HG02943 (cell line): ENCODE results near the gene C19orf81.

ENCODE experiments used
- ATAC-seq: cut with Tn5 transposase; IDR thresholded peaks from one replicate; pipeline ENCODE4 v1.9.1; 2021; ENCODE audit warnings: mild to moderate bottlenecking, low read depth, moderate library complexity; ENCODE audit not compliant: unreplicated experiment

Gene C19orf81

DNA sequence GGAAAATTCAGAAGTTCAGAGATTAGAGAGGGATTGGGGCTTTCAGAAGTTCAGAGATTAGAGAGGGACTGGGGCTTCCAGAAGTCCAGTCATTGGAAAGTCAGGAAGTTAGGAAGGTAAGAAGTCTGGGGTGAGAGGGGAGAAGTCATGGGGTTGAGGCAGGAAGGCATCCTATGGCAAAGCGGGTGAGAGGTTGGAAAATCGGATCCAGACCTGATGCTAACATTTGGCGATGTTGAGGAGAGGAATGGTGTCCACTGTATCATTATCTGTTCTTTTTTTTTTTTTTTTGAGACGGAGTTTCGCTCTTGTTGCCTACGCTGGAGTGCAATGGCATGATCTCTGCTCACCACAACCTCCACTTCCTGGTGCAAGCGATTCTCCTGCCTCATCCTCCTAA lies 20.7 kb upstream of the C19orf81 start:
- no peak for ATAC-seq

DNA sequence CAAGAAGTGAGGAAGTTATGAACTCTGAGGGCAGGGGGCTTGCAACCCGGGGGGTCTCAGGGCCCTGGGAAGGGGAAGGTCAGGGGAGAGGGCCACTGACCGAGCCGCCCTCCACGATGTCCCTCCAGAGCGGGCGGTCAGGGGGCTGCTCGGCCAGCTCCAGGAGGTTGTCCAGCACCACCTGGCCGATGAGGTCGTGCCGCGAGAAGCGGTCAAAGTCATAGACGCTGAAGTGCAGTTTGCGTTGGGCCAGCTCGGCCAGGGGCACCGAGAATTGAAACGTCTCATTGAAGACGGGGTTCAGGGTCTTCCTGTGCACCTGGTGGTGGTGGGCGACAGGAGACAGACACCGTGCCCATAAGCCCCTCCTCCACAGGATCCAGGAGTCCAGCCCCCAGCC lies 20.1 kb upstream of the C19orf81 start:
- ATAC-seq: no peak

DNA sequence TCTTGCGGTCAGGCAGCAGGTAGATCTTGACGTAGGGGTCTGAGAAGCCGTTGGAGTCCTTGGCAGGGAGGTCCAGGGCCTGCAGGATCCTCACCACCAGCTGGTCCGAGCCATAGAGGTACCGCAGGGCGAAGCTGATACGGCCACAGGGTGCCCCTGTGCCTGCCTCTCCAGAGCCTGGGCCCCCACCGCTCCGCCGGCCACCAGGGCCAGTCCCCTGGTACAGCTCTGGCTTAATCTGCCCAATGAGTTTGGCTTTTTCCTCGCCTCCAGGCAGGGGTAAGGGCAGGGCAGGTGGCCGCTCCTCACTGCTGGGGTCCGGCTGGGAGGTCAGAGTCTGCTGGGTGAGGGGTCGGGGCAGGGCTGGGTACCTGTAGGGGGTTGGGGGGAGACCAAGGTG lies 19.4 kb upstream of the C19orf81 start:
- ATAC-seq: no peak

DNA sequence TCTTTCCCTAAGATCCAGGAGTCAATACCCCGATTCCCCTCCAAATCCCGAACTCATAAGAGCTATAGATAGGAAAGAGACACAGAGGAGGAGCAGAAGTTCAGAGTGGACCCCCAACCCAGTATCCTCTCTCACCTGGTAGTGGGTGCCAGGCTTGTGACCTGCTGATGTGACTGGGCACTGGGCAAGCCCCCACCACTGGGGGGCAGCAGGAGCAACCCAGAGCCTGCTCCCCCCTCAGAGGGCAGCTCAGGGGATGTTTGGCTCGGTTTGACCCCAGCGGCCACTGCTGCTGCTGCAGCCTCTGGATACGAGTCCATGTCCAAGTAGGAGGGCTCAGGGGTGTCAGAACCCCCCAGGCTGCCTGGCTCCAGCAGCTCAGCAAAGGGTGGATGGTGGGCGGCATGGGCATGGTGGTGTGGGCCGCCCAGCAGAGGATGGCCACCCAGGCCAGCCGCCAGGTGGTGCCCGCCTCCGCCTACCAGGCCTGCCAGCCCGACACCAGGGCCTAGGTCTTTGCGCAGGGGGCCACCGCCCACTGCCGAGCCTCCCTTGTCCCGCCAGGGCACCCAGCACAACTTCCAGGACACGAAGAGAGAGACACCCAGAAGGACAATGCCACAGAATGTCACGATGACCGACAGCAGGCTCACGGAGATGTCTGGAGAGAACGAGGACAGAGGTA lies 17.0 kb upstream of the C19orf81 start:
- no peak for ATAC-seq

DNA sequence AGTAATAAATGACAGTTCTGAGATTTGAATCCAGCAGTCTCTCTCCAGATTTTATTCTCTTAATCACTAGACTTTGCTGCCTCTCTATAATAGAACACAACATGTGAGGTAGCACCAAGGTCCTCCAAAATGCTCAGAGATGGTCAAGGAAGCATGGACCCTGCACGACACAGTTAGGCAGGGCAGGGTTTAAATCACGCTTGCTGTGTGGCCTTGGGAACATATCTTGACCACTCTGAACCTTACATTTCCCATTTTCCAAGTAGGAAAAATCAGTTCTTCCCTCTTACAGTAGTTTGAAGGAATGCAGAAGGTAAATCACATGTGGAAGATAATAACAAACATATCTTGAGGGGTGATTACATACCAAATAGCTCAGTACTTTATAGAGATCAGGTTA lies 15.9 kb upstream of the C19orf81 start:
- no peak for ATAC-seq

DNA sequence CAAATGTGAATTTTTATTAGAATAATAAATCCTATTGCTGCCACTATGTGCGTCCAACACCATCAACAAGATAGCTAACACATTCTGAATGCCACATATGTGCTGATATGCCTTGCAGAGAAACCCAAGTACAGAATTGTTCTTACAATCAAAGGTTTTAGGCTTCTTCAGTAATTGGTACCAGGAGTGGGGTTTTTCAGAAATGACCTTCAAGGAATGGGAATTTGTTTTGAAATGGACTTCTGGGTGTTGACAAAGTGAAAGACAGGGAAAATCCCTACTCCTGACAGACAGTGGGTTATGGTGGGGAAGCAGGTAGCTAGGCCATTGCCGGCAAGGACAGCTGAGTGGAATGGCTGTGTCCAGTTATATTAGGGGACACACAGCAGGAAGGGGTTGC lies 15.3 kb upstream of the C19orf81 start:
- ATAC-seq: no peak

DNA sequence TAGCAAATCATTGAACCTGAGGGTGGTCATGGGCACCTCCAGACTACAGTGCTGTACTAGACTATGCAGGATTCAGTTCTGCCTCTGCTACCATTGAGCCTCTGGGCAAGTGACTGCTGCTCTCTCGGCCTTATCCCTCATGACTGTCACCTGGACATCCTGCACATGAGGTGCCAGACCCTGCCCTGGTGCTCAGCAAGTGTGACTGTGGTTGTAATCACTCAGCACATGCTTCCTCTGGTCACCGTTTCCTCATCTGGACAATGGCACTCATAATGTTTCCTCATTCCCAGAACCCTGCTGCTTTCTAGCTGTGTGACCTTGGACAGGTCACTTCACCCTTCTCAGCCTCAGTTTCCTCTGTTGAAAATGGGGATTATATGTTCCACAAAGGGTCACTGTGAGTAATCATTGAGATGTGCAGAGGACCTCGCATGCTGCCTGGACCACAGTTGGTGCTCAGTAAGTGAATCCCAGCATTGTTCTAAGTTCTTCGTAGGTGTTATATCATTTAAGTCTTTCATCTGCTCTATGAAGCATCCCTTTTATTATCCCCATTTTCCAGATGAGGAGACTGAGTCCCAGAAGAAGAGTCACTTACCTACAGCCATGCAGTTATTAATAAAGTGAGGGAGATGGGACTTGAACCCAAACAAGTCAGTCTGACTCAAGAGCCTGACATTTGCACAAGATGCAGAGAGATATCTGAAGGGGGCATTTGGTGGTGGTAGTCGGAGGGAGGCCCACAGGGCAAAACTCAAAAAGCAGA lies 12.7 kb upstream of the C19orf81 start:
- no peak for ATAC-seq

DNA sequence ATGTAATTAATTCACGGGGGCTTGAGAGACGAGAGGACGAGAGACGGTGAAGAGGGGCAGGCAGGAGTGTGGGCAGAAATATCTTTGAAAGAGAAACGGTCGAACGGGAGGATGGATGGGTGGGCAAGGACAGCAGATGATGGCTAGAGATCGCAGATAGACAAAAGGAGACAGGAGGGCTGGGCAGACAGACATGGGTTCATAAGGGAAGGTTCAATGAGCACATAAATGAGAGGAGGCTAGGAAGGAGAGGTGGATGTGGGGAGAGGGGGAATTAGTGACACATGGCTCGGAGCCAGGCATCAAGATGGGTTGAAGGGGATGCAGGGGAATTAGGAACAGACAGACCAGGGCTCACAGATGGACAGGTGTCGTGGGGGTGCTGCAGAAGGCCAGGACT lies 10.6 kb upstream of the C19orf81 start:
- ATAC-seq: no peak

DNA sequence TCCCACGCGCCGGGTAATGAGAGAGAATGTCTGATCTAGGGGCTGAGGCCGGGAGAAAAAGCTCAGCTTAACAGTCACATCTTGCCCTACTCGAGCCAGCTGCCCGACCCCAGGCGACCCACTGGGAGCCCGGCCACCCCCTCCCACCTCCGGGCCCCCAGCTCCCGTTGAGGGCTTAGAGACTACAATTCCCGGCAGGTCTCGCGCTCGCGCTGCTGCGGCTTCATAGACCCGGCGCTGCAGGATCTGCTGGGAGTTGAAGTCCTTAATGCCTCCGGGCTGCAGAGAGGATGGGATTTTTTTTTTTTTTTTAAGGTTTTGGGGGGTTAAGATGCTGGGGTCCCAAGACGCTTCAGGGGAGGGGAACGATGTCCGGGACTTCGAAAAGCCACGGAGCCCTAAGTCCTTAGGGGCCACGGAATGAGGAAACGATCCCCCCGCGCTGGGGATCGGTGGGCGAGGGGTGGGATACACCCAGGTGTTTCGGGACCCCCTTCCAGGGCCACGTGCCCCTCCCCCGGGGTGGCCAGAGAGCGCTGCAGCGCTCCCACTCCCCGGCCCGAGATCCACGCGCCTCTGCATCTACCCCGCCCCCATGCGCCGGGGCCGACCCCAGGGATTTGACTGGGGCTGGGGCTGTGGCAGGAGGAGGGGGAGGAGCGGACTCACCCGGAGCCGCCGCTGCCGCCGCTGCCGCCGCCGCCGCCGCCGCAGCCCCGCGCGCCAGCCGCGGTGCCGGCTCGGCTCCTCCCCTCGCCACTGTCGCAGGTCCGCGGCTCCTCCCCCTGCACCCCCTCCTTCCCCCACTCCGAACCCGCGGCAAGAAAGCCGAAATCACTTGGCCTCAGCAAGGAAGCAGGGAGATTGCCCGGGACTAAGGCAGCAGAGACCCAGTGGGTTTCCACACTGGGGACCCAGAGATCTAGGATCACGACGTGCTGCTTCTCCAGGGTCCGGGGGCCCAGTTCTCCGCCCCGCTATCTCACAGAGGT lies 9.8 kb upstream of the C19orf81 start, which contains the start of gene SYT3:
Gene SYT3, minus strand, starts transcription at position 761 of the 992 bp plus-strand sequence. CDS start 2,470 bp downstream, outside the sequence.
- no peak for ATAC-seq

DNA sequence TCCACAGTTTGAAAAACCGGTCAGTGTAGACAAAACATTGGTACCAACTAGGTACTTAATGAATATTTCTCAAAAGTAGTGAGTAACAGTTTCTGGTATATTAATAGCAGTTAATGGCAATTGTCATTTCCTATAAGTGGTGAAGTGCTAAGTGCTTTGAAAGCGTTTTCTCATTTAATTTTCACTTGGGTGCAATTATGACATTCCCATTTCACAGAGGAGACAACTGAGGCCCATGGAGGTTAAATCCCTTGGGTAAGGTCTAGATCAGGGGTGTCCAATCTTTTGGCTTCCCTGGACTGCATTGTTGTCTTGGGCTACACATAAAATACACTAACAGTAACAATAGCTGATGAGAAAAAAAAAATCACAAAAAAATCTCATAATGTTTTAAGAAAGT lies 8.9 kb upstream of the C19orf81 start:
- ATAC-seq: no peak

DNA sequence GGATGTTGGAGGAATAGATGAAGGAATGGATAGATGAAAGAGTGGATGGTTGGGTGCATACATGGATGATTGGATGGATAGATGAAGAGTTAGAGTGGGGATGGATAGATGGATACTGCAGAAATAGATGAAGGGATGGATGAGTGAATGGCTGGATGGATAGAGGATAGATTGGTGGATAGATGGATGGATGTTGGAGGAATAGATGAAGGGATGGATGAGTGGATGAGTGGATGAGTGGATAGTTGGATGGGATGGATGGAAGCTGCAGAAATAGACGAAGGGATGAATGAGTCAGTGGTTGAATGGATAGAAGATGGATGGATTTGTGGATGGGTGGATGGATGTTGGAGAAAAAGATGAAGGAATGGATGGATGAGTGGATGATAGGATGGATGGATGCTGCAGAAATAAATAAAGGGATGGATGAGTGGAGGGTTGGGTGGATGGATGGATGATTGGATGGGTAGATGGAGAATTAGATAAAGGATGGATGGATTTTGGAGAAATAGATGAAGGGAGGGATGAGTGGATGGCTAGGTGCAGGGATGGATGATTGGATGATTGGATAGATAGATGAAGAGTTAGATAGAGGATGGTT lies 4.8 kb upstream of the C19orf81 start:
- ATAC-seq: no peak

DNA sequence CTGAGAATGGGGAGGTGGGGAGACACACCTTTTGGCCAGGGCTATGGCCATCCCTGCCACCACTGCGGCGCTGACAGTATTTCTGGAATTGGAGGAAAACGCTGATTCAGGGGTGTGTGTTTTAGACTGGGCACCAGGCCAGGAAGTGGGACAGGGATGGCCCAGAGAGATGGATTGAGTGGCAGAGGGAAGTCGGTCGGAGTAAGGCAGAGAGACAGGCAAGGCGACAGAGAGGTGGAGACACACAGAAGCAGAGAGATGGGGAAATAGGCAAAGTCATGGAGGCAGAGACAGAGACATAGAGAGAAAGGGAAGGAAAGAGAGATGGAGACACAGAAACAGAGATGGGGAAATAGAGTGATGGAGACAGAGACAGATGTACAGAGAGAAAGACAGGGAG lies 4.1 kb upstream of the C19orf81 start:
- ATAC-seq: no peak

DNA sequence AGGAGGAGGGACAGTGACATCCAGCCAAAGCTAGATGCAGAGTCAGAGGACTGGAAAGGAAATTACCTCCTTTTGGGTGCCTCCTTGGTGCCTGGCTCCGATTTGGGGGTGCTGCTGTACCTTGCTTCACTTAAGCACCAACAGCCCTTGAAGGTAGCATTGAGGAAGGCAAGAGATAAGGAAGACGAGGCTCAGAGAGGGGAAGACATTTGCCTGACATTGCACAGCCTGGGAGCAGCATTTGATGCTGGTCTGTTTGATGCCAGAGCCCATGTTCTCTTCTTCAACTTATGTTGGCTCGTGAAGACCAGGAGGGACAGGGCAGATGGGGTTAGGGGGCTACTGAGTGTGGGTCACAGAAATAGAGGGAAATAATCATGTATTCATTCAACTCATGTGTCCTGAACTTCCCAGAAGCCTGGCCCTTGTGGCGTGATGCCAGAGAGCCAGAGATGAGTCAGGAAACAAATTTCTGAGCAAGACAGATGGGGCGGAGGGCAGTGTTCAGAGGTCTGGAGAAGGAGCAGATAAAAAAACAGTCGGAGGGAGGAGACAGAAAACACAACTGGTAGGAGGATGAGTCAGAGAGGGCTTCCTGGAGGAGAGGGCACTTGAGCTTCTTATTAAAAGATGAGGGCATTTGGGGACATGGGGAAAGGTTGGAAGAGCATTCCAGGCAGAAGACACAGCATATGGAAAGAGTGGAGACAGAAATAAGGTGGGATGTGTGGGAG lies 3.0 kb upstream of the C19orf81 start:
- no peak for ATAC-seq

DNA sequence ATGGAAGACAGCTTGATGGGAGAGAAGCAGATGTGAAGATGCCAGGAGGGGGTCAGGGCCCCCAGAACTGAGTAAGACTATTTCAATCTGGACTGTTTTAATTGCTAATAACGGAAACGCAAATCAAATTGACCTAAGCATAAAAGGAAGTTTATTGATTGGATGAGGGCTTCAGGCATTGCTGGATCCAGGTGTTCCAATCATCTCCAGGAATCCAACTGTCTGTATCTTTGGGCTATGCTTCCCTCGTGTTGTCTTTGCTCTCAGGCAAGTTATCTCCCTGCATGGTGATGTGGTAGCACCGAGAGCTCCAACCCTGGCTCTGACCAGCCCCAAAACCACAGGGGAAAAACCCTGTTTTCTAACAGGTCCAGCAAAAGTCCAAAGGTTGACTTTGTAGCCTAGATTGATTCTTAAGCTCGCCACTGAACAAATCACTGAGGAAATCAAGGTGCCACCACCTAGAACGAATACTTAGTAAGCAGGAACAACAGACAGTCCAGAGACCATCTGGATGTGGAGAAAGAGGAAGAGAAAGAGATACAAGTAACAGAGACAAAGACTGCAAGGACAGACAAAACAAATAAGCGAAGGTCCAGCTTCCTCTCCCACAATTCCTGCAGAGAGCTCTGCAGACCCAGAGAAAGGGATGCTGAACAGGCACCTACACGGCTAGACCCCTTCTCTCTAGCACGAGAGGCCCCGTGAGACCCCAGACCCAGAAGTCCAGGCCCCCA lies 1.2 kb upstream of the C19orf81 start:
- ATAC-seq: no peak

DNA sequence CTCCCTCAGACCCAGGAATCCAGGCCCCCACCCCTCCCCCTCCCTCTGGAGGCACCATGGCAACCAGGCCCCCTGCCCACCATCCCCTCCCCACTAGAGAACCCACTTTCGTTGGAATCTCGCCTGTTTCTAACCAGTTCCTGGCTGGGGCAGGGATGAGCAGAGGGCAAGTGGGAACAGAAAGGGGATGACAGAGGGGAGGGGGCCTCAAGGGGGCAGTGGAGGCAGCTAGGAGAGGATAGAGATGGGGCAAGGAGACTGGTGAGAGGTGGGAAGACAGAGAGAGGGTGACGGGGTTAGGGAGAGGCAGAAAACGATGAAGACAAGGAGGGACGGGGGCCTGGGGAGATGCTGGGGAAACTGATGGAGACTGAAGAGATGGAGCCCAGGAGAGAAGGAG lies 586 bp upstream of the C19orf81 start:
- ATAC-seq: no peak

DNA sequence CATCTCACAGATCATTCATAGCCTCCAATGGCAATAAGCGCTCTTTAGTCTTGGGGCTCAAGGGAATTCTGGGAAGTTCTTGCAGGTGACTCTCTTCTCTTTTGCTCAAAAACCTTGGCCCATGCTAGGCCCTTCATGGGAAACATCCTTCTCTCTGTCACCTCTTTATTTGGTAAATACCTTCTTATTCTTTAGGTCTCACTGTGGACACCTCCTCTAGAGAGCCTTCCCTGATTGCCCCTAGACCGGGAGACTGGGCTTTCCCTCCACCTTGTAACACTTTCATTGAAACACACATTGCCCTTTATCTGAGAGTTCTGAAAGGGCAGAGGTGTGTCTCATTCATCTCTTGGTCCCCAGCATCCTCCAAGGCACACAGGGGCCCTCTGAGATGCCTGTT lies 1.9 kb downstream of the C19orf81 start:
- ATAC-seq: no peak

DNA sequence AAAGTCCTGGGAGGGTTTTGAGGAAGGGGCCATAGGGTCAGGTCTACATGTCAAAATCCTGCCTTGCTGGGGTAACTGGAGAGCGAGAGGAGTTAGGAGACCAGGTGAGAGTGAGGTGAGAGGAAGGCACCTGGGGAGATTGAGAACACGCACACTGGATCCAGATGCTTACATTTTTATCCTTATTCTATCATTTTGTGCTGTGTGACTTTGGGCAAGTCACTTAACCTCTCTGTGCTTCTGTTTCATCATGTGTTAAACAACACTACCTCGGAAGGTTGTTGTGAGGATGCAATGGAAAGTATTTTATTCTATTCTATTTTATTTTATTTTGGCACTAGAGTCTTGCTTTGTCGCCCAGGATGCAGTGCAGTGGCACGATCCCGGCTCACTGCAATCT lies 3.5 kb downstream of the C19orf81 start:
- ATAC-seq: no peak

DNA sequence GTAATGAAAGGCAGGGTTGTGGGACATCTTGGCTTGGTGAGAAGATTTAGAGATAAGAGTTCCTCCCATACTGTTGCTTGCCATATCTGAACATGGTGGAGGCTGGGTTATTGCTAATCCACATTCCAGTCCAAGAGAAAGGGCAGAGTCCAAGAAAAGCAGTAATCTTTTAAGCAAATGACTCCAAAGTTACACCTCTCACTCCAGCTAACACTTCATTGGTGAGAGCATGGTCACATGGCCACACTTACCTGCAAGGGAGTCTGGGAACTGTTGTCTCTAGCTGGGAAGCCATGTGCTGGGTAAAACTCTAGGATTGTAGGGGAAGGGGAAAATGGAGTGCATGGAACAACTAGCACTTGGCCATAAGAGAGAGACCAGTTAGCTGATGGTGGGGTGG lies 5.6 kb downstream of the C19orf81 start:
- ATAC-seq: no peak

DNA sequence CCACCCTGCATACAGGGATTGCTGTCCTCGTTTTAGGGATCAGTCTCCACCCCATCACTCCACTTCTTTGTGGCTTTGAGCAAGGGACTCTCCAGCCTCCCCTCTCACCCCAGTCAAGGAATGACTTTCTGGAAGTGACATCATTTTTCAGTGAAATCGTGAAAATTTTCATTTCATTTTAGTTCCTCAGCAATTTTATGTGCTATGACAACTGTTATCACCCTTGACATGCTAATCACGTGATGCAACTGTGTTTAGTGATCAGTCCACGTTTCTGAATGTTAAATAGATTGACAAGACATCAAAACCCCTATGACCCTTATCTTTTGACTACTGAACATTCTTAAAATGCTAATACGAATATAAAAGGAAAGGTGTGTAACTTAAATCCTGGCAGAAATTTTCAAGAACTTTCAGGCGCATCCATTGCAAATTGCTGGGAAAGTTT lies 8.0 kb downstream of the C19orf81 start:
- no peak for ATAC-seq
